Fibroblast of skin of back (primary cell): ENCODE measurements around the gene FLYWCH1.
A peak's percentile ranks its signal among the peaks of the same experiment; 100 is the strongest.

Source experiments
- DNase-seq: peaks from one replicate; pipeline ENCODE4 v3.0.0-alpha.2; 2013

FLYWCH1 gene

GRCh38 chr16:2987286-2987685 lies 75.6 kb downstream of the FLYWCH1 start:
- no peak for DNase-seq

GRCh38 chr16:2987833-2988232 lies 76.1 kb downstream of the FLYWCH1 start:
- DNase-seq = peak; percentile 8

DNA sequence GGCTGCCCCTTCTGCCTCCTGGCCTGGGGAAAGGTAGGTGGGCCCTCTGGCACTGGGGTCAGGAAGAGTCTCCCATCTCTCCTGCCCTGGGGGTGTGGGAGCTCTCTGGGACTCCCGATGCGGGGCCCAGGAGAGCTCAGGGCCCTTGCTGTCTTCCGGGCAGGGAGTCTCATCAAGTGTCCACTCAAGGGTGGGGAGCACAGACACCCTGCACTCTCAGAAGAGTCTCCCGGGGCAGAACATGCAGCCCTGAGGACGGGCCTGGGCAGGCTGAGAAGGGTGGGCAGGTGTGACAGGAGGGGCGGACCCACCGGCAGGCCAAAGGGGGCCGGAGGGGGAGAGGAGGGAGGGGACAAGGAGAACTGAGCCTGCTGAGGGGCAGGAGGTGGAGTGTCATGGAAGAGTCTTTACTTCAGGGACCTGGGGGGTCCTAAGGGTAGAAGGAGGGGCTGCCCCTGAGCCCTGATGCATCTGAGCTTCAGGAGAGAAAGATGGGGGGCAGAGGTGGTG lies 76.9 kb downstream of the FLYWCH1 start:
- no peak for DNase-seq

DNA sequence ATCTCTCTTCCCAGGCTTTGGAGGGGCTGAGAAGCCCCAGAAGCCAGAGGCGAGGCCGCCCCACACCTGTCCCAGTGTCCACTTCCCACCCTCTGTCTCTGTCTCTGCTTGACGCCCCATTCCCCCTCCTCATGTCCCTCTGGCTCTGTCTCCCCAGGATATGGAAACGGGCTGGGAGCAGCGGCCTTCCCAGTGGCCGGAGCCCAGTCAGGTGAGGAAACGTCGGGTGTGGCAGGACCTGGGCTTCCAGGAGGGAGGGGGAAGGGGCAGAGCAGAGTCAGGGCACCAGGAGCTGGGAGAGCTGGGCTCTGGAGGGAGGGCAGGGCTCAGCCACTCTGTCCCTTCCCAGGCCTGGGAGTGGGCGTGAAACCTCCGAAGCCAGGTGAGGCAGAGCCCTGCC lies 79.2 kb downstream of the FLYWCH1 start:
- DNase-seq = no peak

DNA sequence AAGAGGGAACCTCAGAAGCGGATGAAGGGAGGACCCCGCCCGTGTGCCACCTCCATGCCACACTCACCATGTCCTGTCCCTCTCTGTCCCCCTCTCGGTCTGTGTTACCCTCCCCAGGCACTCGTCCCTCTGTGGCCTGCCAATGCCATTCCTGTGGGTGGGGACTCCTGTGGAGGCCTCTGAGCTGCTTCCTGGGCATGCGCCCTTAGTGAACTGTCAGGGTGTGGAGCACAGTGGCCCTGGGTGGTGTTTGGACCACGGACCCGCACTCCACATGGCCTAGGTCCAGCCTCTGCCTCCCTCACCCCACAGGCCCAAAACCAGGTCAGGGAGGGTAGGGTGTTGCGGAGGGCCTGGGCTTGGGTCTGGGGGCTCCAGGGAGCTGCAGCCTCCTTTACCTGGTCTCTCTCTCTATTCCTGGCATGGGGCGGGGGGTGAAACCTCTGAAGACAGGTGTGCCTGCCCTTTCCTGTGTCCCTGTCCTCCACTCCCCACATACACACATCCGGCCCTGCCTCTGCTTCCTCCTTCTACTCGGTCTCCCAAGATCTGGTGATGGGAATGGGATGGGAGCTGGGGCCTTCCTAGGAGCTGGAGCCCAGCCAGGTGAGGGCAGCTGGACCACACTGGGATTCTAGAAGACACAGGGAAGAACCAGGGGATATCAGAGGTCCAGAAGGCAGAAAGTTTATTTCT lies 80.0 kb downstream of the FLYWCH1 start:
- no peak for DNase-seq

- DNase-seq = no peak
These were observed 80.8 kb downstream of the FLYWCH1 start for GRCh38 chr16:2992383-2993081.

GRCh38 chr16:2996298-2996697 lies 84.6 kb downstream of the FLYWCH1 start:
- no peak for DNase-seq

DNA sequence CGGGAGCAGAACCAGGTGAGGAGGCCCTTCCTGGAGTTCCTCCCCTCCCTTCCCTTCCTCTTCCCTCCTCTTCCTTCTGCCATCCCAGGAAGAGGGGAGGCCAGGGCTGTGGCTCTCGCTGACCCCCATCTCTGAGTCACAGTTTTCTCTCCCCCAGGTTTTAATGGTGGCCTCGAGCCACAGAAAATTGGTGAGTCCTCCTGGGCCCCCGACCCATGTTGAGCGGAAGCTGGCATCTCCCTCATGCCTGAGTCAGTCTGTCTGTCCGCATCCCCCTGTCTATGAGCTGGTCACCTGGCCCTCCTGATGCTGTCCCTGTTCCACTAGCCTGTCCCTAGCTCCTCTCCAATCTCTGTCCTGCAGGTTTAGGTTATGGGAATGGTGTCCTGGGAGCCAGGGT lies 88.2 kb downstream of the FLYWCH1 start:
- no peak for DNase-seq

GRCh38 chr16:3000540-3000939 lies 88.8 kb downstream of the FLYWCH1 start:
- DNase-seq = no peak
